Dermis microvascular lymphatic vessel endothelial cell (primary cell): Measurements from ENCODE around the gene MICB. TPM values are rescaled to one million over a fixed set of nuclear protein-coding genes. Genes with fewer than 3 reads are reported as not detected.

Source experiments
- DNase-seq, 2 donors: peaks; one replicate each; pipeline versions ENCODE4 v3.0.0 to v3.0.0-alpha.2; 2010; ENCODE audit warnings: low read depth in 2 of 2
- total RNA-seq: library from RNA; depleted of rRNA; stranded (reverse); fragments of >200 nt; gene quantifications from 2 replicates; pipeline ENCODE4 v1.2.1, GENCODE V29; 2014

MICB gene
- total RNA-seq, 1 donor from 2014 or later, result 8.3 TPM

DNA sequence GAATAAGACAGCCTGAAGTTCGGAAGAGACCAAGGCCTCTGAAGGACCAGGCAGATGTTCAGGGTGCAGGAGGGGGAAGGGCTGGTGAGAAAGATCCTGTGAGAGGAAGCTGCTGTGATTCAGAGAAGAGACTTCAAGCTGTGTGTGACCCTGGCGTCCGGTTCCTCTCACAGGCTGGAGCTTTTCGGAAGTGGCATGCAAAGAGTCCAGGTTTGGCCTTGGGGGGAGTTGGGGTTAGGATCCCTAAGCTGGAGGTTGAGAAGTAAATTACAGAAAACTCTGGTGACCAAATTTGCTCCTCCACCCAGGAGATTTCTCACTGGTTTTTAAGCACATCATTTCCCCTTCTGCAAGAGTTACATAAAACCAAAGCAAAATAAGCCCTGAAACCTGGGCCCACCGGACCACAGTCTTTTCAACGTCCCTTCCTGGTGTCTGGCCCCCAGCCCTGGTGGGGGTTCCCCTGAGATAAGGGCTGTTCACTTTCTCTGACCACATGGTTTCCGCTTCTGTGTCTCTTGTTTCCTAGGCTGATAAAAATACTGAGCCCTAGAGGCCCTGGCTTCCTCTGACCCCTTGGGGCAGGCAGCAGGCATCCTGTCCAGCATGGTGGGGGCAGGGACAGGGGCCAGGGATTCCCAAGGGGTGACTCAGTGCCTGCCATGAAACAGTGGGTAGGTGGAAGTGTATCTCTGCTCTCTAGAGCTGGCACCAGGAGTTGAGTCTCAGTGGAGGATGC, 62.2 kb downstream of the MICB start:
- DNase-seq, result peak; percentile 99

DNA sequence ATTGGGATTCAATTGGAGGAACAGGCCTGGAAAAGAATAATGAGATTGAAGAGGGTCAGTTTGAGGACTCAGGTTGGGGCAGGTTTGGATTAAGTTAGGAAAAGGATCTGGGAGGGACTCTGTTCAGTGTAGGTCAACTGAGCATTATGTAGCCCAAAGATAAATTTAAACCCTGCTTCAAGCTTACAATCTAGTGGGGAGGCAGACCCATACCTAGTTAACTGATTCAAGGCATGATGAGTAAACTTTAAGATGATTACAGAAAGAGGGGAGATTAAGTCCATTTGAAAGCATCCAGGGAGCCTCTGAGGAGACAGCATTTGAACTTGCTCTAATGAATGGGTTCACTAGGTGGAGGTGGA, 62.7 kb downstream of the MICB start:
- no peak for DNase-seq

Other genes starting within 250 kb of the MICB start
- gene HLA-C, start 226.1 kb upstream of the MICB start, total RNA-seq, result 60.7 and 160 TPM in 2 replicates
- 258 and 476 TPM in 2 replicates for gene HLA-B, start 141.0 kb upstream of the MICB start, total RNA-seq
- 26.4 and 33.2 TPM in 2 replicates for gene MICA, start 94.5 kb upstream of the MICB start, total RNA-seq
- not detected in 2 replicates for gene MCCD1, start 30.8 kb downstream of the MICB start, total RNA-seq
- 318 and 410 TPM in 2 replicates for gene DDX39B, start 43.9 kb downstream of the MICB start, total RNA-seq
- gene ATP6V1G2, start 48.5 kb downstream of the MICB start, total RNA-seq, result 0.13 TPM in 1 of 2 replicates, not detected in the other
- gene NFKBIL1, start 49.5 kb downstream of the MICB start, total RNA-seq, result 19.8 and 24.7 TPM in 2 replicates
- gene LTA, start 74.1 kb downstream of the MICB start, total RNA-seq, result not detected in 2 replicates
- gene TNF, start 77.4 kb downstream of the MICB start, total RNA-seq, result not detected in 2 replicates
- 6.4 and 11.8 TPM in 2 replicates for gene LTB, start 84.3 kb downstream of the MICB start, total RNA-seq
- 0.51 TPM in 1 of 2 replicates, not detected in the other for gene LST1, start 88.1 kb downstream of the MICB start, total RNA-seq
- gene NCR3, start 94.9 kb downstream of the MICB start, total RNA-seq, result not detected in 2 replicates
- gene AIF1, start 117.1 kb downstream of the MICB start, total RNA-seq, result 0.13 TPM in 2 replicates
- gene PRRC2A, start 122.6 kb downstream of the MICB start, total RNA-seq, result 19.8 and 35.0 TPM in 2 replicates
- gene BAG6, start 154.5 kb downstream of the MICB start, total RNA-seq, result 86.7 and 158 TPM in 2 replicates
- gene APOM, start 157.7 kb downstream of the MICB start, total RNA-seq, result 0.39 and 0.51 TPM in 2 replicates
- 15.8 and 22.9 TPM in 2 replicates for gene C6orf47, start 162.6 kb downstream of the MICB start, total RNA-seq
- gene GPANK1, start 166.9 kb downstream of the MICB start, total RNA-seq, result 9.0 and 11.5 TPM in 2 replicates
- 76.5 and 99.5 TPM in 2 replicates for gene CSNK2B, start 167.9 kb downstream of the MICB start, total RNA-seq
- gene LY6G5B, start 171.8 kb downstream of the MICB start, total RNA-seq, result 0.64 and 2.0 TPM in 2 replicates
- gene LY6G5C, start 182.9 kb downstream of the MICB start, total RNA-seq, result 1.2 and 1.9 TPM in 2 replicates
- gene ABHD16A, start 205.2 kb downstream of the MICB start, total RNA-seq, result 43.8 and 59.8 TPM in 2 replicates
- not detected in 2 replicates for gene LY6G6F, start 208.7 kb downstream of the MICB start, total RNA-seq
- not detected in 2 replicates for gene LY6G6D, start 217.2 kb downstream of the MICB start, total RNA-seq
- not detected in 2 replicates for gene LY6G6C, start 223.6 kb downstream of the MICB start, total RNA-seq
- not detected in 2 replicates for gene MPIG6B, start 225.2 kb downstream of the MICB start, total RNA-seq
- 108 and 125 TPM in 2 replicates for gene DDAH2, start 231.2 kb downstream of the MICB start, total RNA-seq
- 464 and 694 TPM in 2 replicates for gene CLIC1, start 238.4 kb downstream of the MICB start, total RNA-seq
- 2.8 and 4.5 TPM in 2 replicates for gene MSH5, start 241.9 kb downstream of the MICB start, total RNA-seq